ENCODE data around the gene CX3CR1. TPM values are rescaled to one million over a fixed set of nuclear protein-coding genes. Genes with fewer than 3 reads are reported as not detected.

CX3CR1 gene
- total and polyA plus RNA-seq, 8 donors: 0.08 to 13.0 (median 1.2) TPM

GRCh38 chr3:39318301-39318700 lies 38.5 kb upstream of the CX3CR1 start:
- intact Hi-C loops (cut with DNase I): no loop called here
- Histone ChIP-seq H3K36me3 (no peaks in the 10 kb centered on the region), H3K27ac (no peak overlapping the region), H3K27me3 (no peaks in the 10 kb centered on the region), H3K4me3 (no peak overlapping the region), H3K4me1 (peaks cover 0 to 6% (median 0%) of the 10 kb centered on the region in 3 donors), H3K9me3 (no peaks in the 10 kb centered on the region)
- DNase-seq (no peak), FAIRE-seq (no peak), ATAC-seq (no peak)
- no peak for TF ChIP-seq CTCF (IDR thresholded peaks at IDR 0.05)
- 77 to 83% methylated on average over 1 of the region's 1 CpG for WGBS, 2 donors

GRCh38 chr3:39317571-39318169 lies 37.8 kb upstream of the CX3CR1 start:
- peak; percentile 73 for FAIRE-seq
- H3K4me1 ChIP-seq: peaks cover 0 to 6% (median 0%) of the 10 kb centered on the region in 3 donors
- intact Hi-C loops (cut with DNase I): no loop called here

GRCh38 chr3:39315420-39315819 lies 35.6 kb upstream of the CX3CR1 start:
- no peak for TF ChIP-seq CTCF (IDR thresholded peaks at IDR 0.05)
- 100% methylated on average over 1 of the region's 1 CpG for WGBS, 2 donors
- H3K27me3 ChIP-seq: no peaks in the 10 kb centered on the region
- DNase-seq: no peak
- H3K9me3 ChIP-seq: no peaks in the 10 kb centered on the region
- no peaks in the 10 kb centered on the region for H3K36me3 ChIP-seq
- no peak overlapping the region for H3K4me3 ChIP-seq
- H3K4me1 ChIP-seq: peaks cover 0 to 6% (median 0%) of the 10 kb centered on the region in 3 donors
- ATAC-seq: no peak
- H3K27ac ChIP-seq: no peak overlapping the region
- FAIRE-seq: no peak
- intact Hi-C loops (cut with DNase I): no loop called here

More at GRCh38 chr3:39317571-39318169, 37.8 kb upstream of the CX3CR1 start:
- Histone ChIP-seq H3K27ac (no peak overlapping the region), H3K9me3 (no peaks in the 10 kb centered on the region), H3K27me3 (no peaks in the 10 kb centered on the region), H3K4me3 (no peak overlapping the region), H3K36me3 (no peaks in the 10 kb centered on the region)
- TF ChIP-seq CTCF (IDR thresholded peaks at IDR 0.05): no peak
- 18 to 28% methylated on average over 2 of the region's 2 CpGs for WGBS, 2 donors
- no peak for DNase-seq
- ATAC-seq: peak; percentile 50 to 93 (median 76)

GRCh38 chr3:39313289-39313688 lies 33.5 kb upstream of the CX3CR1 start:
- Histone ChIP-seq H3K27me3 (no peaks in the 10 kb centered on the region), H3K4me1 (peaks cover 0 to 6% (median 0%) of the 10 kb centered on the region in 3 donors), H3K4me3 (no peak overlapping the region), H3K27ac (no peak overlapping the region), H3K9me3 (no peaks in the 10 kb centered on the region), H3K36me3 (no peaks in the 10 kb centered on the region)
- TF ChIP-seq CTCF (IDR thresholded peaks at IDR 0.05): no peak
- intact Hi-C loops (cut with DNase I): no loop called here
- FAIRE-seq: no peak
- no peak for ATAC-seq
- DNase-seq: no peak

- Histone ChIP-seq H3K4me1 (no peaks in the 10 kb centered on the region), H3K27ac (no peak overlapping the region), H3K36me3 (no peaks in the 10 kb centered on the region), H3K9me3 (no peaks in the 10 kb centered on the region), H3K4me3 (no peak overlapping the region), H3K27me3 (no peaks in the 10 kb centered on the region)
- 91 to 95% methylated on average over 2 of the region's 2 CpGs for WGBS, 2 donors
- DNase-seq: no peak
- no peak for ATAC-seq
- TF ChIP-seq CTCF (IDR thresholded peaks at IDR 0.05): no peak
- intact Hi-C loops (cut with DNase I): no loop called here
- no peak for FAIRE-seq
Observed at GRCh38 chr3:39302178-39302577, 22.3 kb upstream of the CX3CR1 start.
